Fibroblast of lung (primary cell): ENCODE data around the gene OMP. TPM values are rescaled to one million over a fixed set of nuclear protein-coding genes. Genes with fewer than 3 reads are reported as not detected.

Source experiments
- DNase-seq, 2 donors: peaks; one replicate each; pipeline versions ENCODE4 v3.0.0 to v3.0.0-alpha.2; 2010; ENCODE audit warnings: low read depth in 2 of 2
- H2AFZ ChIP-seq: 2 replicates; pipeline ENCODE4 v1.5.1; 2012; ENCODE audit warnings: low read length, control low read depth, inconsistent platforms
- H3K27ac ChIP-seq: 2 replicates; pipeline ENCODE4 v1.5.1; 2011; ENCODE audit warnings: low read length, control low read depth; ENCODE audit not compliant: insufficient read depth
- H3K27me3 ChIP-seq: 2 replicates; pipeline ENCODE4 v1.5.1; 2011; ENCODE audit warnings: mild to moderate bottlenecking, low read length; ENCODE audit not compliant: control insufficient read depth, insufficient read depth
- H3K36me3 ChIP-seq: 2 replicates; pipeline ENCODE4 v1.5.1; 2011; ENCODE audit warnings: low read length; ENCODE audit not compliant: control insufficient read depth, insufficient read depth
- H3K4me1 ChIP-seq: 2 replicates; pipeline ENCODE4 v1.5.1; 2011; ENCODE audit warnings: low read length; ENCODE audit not compliant: control insufficient read depth, insufficient read depth; ENCODE audit errors: extremely low read depth
- H3K4me2 ChIP-seq: 2 replicates; pipeline ENCODE4 v1.5.1; 2011; ENCODE audit warnings: low read length, control low read depth; ENCODE audit not compliant: insufficient read depth; ENCODE audit errors: extremely low read depth
- H3K4me3 ChIP-seq, 4 experiments: fragments of 200-600 bp in 1 of 4; sonication (generic) in 1 of 4; replicated peaks in 1 of 4; 2 replicates each; pipeline ENCODE4 v1.5.1; 2011 to 2016; ENCODE audit warnings: low read length in 4 of 4, low read depth in 3 of 4, mild to moderate bottlenecking in 3 of 4, control low read depth in 2 of 4, inconsistent platforms in 1 of 4, mixed read lengths in 1 of 4; ENCODE audit not compliant: insufficient read depth in 1 of 4; ENCODE audit errors: control extremely low read depth in 1 of 4
- H3K79me2 ChIP-seq: 2 replicates; pipeline ENCODE4 v1.5.1; 2012; ENCODE audit warnings: mild to moderate bottlenecking, low read length, inconsistent platforms; ENCODE audit not compliant: control insufficient read depth, insufficient read depth
- H3K9ac ChIP-seq: 2 replicates; pipeline ENCODE4 v1.5.1; 2011; ENCODE audit warnings: mild to moderate bottlenecking, low read length, control low read depth; ENCODE audit not compliant: insufficient read depth
- H3K9me3 ChIP-seq: 2 replicates; pipeline ENCODE4 v1.5.1; 2012; ENCODE audit warnings: low read depth, low read length; ENCODE audit not compliant: control insufficient read depth, insufficient read depth
- H4K20me1 ChIP-seq: 2 replicates; pipeline ENCODE4 v1.5.1; 2011; ENCODE audit warnings: low read length; ENCODE audit not compliant: control insufficient read depth, insufficient read depth; ENCODE audit errors: extremely low read depth
- EZH2 ChIP-seq: IDR thresholded peaks from 2 replicates; pipeline ENCODE4 v1.5.1; 2012; ENCODE audit warnings: low read length, control low read depth, mild to moderate bottlenecking; ENCODE audit errors: missing control alignments
- polyA plus RNA-seq, 2 donors: library from polyadenylated mRNA; depleted of rRNA in 1 of 2; stranded (reverse) in 1 of 2; unstranded in 1 of 2; fragments of >200 nt; gene quantifications; 2 replicates each; pipeline ENCODE4 v1.2.1, GENCODE V29; 2011 to 2012; ENCODE audit warnings: missing spikeins in 1 of 2
- total RNA-seq: library from RNA; depleted of rRNA; stranded (reverse); fragments of >200 nt; gene quantifications from 2 replicates; pipeline ENCODE4 v1.2.1, GENCODE V29; 2014
- TF ChIP-seq, protein P1 (sequence below), 2 donors: IDR thresholded peaks in 1 of 2; conservative IDR thresholded peaks in 1 of 2; 1 replicate in 1 of 2; 2 replicates in 1 of 2; pipeline ENCODE4 v1.5.1; 2011 to 2012; ENCODE audit warnings: low read length in 2 of 2, control low read depth in 1 of 2, inconsistent platforms in 1 of 2, low read depth in 1 of 2, mild to moderate bottlenecking in 1 of 2

Gene OMP
- total and polyA plus RNA-seq, 2 donors (not counting 1 experiment from before 2014, with no cell fraction given): 0.83 TPM; not detected in 1

DNA sequence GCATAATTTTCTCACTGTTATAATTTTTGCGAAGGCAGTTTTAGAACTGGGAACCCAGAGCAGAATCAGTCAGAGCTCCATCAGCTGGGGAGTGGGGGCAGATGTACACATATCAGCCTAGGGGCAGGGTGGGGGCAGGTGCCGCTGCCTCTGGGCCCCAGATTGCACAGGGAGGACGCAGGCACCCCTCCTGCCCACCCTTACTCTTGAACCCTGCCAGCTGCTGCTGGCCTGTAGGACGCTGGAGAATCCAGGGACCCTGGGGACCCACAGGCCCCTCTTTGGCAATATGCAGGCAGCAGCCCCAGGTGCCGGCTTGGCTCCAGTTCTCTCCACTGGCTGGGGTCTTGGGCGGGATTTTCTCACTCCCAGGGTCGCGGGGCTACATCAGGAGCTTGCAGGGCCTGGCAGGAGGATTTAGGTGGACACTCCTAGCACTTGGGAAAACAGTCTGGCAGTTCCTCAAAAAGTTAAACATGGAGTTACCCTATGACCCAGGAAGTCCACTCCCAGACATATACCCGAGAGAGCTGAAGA, 44.6 kb upstream of the OMP start:
- no peak overlapping the region for H2AFZ ChIP-seq
- H3K4me3 ChIP-seq: no peak overlapping the region
- no peaks in the 10 kb centered on the region for H3K36me3 ChIP-seq
- no peak for DNase-seq
- no peaks in the 10 kb centered on the region for H4K20me1 ChIP-seq
- no peak overlapping the region for H3K27ac ChIP-seq
- no peak overlapping the region for H3K9ac ChIP-seq
- TF ChIP-seq, protein P1, sequence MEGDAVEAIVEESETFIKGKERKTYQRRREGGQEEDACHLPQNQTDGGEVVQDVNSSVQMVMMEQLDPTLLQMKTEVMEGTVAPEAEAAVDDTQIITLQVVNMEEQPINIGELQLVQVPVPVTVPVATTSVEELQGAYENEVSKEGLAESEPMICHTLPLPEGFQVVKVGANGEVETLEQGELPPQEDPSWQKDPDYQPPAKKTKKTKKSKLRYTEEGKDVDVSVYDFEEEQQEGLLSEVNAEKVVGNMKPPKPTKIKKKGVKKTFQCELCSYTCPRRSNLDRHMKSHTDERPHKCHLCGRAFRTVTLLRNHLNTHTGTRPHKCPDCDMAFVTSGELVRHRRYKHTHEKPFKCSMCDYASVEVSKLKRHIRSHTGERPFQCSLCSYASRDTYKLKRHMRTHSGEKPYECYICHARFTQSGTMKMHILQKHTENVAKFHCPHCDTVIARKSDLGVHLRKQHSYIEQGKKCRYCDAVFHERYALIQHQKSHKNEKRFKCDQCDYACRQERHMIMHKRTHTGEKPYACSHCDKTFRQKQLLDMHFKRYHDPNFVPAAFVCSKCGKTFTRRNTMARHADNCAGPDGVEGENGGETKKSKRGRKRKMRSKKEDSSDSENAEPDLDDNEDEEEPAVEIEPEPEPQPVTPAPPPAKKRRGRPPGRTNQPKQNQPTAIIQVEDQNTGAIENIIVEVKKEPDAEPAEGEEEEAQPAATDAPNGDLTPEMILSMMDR (conservative IDR thresholded peaks at IDR 0.05 in 1 of 2, IDR thresholded peaks at IDR 0.05 in 1 of 2; ENCODE audit: low read depth in 1 of 2, low read length in 2 of 2): no peak
- no peak for TF ChIP-seq EZH2
- no peaks in the 10 kb centered on the region for H3K79me2 ChIP-seq
- no peak overlapping the region for H3K4me2 ChIP-seq
- H3K9me3 ChIP-seq: no peaks in the 10 kb centered on the region
- H3K4me1 ChIP-seq: no peaks in the 10 kb centered on the region
- peaks cover 8% of the 10 kb centered on the region for H3K27me3 ChIP-seq

DNA sequence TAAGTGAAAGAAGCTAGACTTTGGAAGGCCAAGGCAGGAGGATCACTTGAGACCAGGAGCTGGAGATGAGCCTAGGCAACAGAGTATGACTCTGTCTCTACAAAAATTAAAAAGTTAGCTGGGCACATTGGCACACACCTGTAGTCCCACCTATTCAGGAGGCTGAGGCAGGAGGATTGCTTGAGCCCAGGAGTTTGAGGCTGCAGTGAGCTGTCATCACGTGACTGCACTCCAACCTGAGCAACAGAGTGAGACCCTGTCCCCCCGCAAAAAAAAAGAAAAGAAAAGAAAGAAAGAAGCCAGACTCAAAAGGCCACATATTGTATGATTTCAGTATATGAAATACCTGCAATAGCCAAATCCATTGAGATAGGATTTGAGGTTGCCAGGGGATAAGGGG, 43.7 kb upstream of the OMP start:
- no peak for DNase-seq
- Histone ChIP-seq H3K9ac (no peak overlapping the region), H2AFZ (no peak overlapping the region), H3K36me3 (no peaks in the 10 kb centered on the region), H3K4me3 (no peak overlapping the region), H3K27me3 (peaks cover 5% of the 10 kb centered on the region), H3K4me1 (no peaks in the 10 kb centered on the region), H3K27ac (no peak overlapping the region), H3K4me2 (no peak overlapping the region), H4K20me1 (no peaks in the 10 kb centered on the region), H3K9me3 (no peaks in the 10 kb centered on the region), H3K79me2 (no peaks in the 10 kb centered on the region)
- no peak for TF ChIP-seq EZH2
- TF ChIP-seq, protein P1 (conservative IDR thresholded peaks at IDR 0.05 in 1 of 2, IDR thresholded peaks at IDR 0.05 in 1 of 2; ENCODE audit: low read depth in 1 of 2, low read length in 2 of 2): no peak

DNA sequence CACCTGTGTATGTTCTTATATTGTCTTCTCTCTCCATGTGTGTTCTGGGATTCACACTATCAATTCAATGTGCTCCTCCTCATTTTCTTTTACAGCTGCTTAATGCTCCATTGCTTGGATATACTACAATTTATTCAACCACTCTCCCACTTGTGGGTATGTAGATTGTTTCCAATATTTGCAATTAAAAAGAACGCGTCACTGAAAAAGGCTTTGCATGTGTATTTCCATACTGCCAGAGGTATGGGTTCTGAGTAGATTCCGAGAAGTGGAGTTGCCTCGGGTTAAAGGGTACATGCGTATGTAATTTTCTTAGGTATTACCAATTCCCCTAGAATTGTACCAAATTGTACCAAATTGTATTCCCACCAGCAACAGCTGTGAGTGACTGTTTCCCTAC, 42.8 kb upstream of the OMP start:
- Histone ChIP-seq H3K27me3 (peaks cover 5% of the 10 kb centered on the region), H3K9me3 (no peaks in the 10 kb centered on the region), H3K9ac (no peak overlapping the region), H3K4me1 (no peaks in the 10 kb centered on the region), H3K79me2 (no peaks in the 10 kb centered on the region), H3K36me3 (no peaks in the 10 kb centered on the region), H3K27ac (no peak overlapping the region), H2AFZ (no peak overlapping the region), H3K4me2 (no peak overlapping the region), H3K4me3 (no peak overlapping the region), H4K20me1 (no peaks in the 10 kb centered on the region)
- no peak for TF ChIP-seq EZH2
- TF ChIP-seq, protein P1 (conservative IDR thresholded peaks at IDR 0.05 in 1 of 2, IDR thresholded peaks at IDR 0.05 in 1 of 2; ENCODE audit: low read depth in 1 of 2, low read length in 2 of 2): no peak
- no peak for DNase-seq
